HG02623 (cell line): ENCODE results near the gene TAS2R38.

Source experiments
- ATAC-seq: cut with Tn5 transposase; IDR thresholded peaks from one replicate; pipeline ENCODE4 v1.9.1; 2021; ENCODE audit warnings: moderate library complexity; ENCODE audit not compliant: unreplicated experiment

TAS2R38 gene

GRCh38 chr7:141976524-141977245 is 3.1 kb upstream of the TAS2R38 start:
- no peak for ATAC-seq

- peak; percentile 61 for ATAC-seq
Observed at GRCh38 chr7:141975806-141976523, 2.4 kb upstream of the TAS2R38 start.

GRCh38 chr7:141974831-141975230 is 1.3 kb upstream of the TAS2R38 start:
- ATAC-seq, result no peak

- ATAC-seq, result peak; percentile 79
Observed at GRCh38 chr7:141960687-141961422, 12.7 kb downstream of the TAS2R38 start.

- no peak for ATAC-seq
Observed at GRCh38 chr7:141956084-141956483, 17.5 kb downstream of the TAS2R38 start.

GRCh38 chr7:141954334-141954733 is 19.2 kb downstream of the TAS2R38 start:
- no peak for ATAC-seq

GRCh38 chr7:141952461-141952860 is 21.1 kb downstream of the TAS2R38 start:
- ATAC-seq, result no peak

GRCh38 chr7:141950806-141951205 is 22.8 kb downstream of the TAS2R38 start:
- ATAC-seq, result no peak

GRCh38 chr7:141949911-141950310 is 23.7 kb downstream of the TAS2R38 start:
- no peak for ATAC-seq

GRCh38 chr7:141949451-141949850 is 24.1 kb downstream of the TAS2R38 start:
- ATAC-seq, result no peak

GRCh38 chr7:141949021-141949420 is 24.6 kb downstream of the TAS2R38 start:
- ATAC-seq, result no peak

GRCh38 chr7:141946796-141947195 is 26.8 kb downstream of the TAS2R38 start, which contains the start of gene CLEC5A:
TSS of gene CLEC5A (minus strand) at chr7:141946974. CDS start at chr7:141946292, 682 bp downstream.
- no peak for ATAC-seq

- no peak for ATAC-seq
Observed at GRCh38 chr7:141945356-141945755, 28.2 kb downstream of the TAS2R38 start.

GRCh38 chr7:141944811-141945210 is 28.8 kb downstream of the TAS2R38 start:
- no peak for ATAC-seq

- ATAC-seq, result no peak
Observed at GRCh38 chr7:141943846-141944245, 29.7 kb downstream of the TAS2R38 start.

GRCh38 chr7:141941075-141941474 is 32.5 kb downstream of the TAS2R38 start:
- ATAC-seq, result no peak

GRCh38 chr7:141930211-141930610 is 43.4 kb downstream of the TAS2R38 start:
- no peak for ATAC-seq

- ATAC-seq, result no peak
Observed at GRCh38 chr7:141928845-141929195, 44.8 kb downstream of the TAS2R38 start.

GRCh38 chr7:141928146-141928844 is 45.3 kb downstream of the TAS2R38 start:
- ATAC-seq, result no peak
